HG03039 (cell line): Measurements from ENCODE around the gene GFRA4.
A peak's percentile ranks its signal among the peaks of the same experiment; 100 is the strongest.

Experiments used
- ATAC-seq: cut with Tn5 transposase; IDR thresholded peaks from one replicate; pipeline ENCODE4 v1.9.1; 2021; ENCODE audit warnings: mild to moderate bottlenecking, moderate library complexity; ENCODE audit not compliant: unreplicated experiment

The GFRA4 gene

DNA sequence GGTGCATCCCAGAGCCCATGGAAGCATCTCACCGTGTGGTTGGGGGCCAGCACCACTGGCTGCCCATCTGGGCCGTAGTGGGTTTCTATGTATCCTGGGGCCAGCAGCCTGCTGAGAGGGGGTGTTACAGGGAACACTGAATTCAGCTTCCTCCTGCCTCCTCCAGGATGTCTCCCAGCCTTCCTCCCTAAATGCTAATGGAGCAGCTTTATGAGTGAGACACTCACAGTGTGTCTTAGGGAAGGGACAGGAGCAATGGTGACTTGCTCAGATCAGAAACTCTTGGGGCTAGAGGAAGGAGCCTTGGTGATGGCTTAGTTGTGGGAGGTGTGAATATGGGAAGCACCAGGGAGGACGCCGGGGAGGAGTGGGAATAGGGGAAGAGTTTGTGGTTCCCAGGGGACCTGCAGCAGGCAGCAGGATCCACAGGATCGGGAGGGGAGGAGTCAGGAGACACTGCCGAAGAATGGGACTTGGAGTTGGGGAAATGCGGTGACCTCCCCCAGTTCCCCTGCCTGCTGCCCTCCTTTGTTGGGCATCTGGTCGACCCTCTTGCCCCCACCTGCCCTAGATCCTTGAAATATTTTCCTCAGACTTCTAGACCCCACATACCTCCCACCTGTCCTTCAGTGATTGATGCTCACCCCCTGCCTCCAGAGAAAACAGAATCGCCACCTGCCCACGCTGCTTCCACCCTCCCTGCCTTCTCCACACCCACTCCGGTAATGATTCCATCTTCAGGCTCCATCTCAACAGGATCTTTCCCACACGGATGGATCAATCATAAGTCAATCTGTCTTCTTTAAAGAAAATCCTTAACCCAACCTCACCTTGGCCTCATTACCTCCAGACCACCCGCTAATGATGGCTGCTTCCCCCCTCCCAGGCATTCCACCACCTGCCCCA is 12.0 kb upstream of the GFRA4 start:
- ATAC-seq = no peak

DNA sequence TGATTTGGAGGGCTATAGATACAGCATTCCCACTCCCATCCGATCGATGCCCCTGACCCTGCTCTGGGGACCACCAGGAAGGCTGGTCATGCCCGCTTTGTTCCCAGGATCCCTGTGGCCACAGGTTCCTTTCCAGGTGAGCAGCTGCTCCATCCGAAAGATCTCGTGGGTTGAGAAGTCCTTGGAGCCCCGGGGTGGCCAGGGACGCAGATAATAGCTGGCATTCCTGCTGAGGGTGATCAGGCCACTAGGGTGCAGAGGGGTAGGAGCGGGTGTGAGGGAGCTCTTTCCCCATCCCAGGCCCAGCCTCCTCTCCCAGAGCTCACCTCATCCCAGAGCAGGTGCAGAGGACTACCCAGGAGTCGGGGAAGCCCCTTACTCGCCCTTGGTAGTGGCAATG is 11.2 kb upstream of the GFRA4 start:
- ATAC-seq = no peak

GRCh38 chr20:3673221-3674070 is 10.2 kb upstream of the GFRA4 start:
- ATAC-seq = no peak

- ATAC-seq = no peak
Measured at GRCh38 chr20:3672547-3673171, 9.5 kb upstream of the GFRA4 start.

DNA sequence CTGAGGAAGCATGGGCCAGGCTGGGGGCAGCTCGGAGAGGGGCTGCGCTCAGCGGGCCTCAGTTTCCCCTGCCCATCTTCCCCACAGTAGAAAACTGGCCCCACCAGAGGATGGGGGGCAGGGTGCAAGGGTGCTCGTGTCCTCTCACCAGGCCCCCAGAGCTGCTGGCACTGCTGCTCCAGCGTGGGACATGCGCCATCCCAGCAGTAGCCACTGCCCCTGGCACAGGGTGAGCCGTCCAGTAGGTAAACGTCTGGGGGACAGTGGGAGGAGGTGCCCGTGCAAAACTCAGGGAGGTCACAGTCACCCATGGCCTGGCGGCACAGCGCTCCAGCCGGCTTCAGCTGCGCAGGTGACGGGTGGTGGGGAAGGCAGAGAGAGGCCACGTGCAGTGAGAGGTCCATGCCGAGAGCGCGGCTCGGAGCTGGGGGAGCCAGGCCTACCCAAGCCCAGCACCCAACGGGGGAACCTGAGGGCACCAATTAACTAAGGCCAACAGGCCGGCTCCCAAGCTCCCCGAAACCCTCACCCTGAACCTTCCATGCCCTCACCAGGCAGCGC is 8.9 kb upstream of the GFRA4 start:
- ATAC-seq = no peak

- ATAC-seq = no peak
Measured at GRCh38 chr20:3670945-3671344, 7.7 kb upstream of the GFRA4 start.

GRCh38 chr20:3670511-3670910 is 7.3 kb upstream of the GFRA4 start:
- no peak for ATAC-seq

DNA sequence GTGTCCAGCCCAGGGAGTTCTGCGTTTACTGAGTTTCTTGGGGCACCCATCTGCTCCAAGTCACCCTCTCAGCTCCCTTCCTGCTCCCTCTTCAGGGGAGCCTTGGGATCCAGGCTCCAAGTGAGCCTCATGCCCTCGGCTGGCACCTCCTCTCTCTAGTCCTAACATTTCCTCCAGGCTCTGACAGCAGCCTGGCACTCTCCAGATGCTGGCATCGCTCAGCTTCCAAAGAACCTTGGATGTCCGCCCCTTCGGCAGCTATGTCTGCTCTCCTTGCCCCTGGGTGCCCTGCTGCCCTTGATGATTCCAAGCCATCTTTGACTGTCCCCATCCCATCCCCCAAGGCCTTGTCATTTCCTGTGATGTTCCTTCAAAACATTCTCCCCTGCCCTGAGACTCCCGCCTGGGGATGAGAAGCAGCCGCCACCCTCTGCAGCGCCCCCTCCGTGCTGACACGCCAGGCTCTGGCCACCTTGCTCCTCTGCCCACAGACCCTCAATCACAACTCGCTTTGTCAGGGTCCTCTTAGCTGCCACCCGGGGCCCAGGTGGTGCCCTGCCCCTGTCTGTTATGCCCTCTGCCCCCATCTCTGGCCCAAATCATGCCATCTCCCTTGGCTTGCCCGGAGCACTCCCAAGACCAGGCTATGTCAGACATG is 6.6 kb upstream of the GFRA4 start:
- ATAC-seq = no peak

DNA sequence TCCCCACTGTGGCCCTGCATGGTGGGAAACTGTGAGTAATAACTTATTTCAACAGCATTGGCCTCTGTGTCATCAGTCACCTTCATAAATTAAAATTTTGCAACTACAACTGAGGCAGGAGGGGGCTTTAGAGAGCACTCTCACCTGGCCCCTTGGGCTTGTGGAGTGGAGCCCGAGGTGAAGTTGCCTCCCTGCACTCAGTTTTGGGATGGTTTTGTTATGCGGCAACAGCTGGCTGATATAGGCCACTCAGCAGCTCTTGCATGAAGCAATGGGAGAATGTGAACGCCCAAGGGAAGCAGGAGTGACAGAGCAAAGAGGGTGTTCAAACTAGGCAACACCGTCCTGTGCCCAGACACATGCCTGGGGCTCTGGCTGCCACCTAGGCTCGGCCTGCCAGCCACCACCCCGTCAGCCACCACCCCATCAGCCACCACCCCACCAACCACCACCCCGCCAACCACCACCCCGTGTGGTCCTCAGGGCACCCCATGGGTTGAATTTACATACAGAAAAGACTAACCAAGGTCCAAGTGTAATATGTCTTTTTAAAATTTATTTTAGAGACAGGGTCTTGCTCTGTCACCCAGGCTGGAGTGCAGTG is 4.3 kb upstream of the GFRA4 start:
- ATAC-seq = no peak

GRCh38 chr20:3663858-3664257 is 659 bp upstream of the GFRA4 start:
- ATAC-seq = no peak

DNA sequence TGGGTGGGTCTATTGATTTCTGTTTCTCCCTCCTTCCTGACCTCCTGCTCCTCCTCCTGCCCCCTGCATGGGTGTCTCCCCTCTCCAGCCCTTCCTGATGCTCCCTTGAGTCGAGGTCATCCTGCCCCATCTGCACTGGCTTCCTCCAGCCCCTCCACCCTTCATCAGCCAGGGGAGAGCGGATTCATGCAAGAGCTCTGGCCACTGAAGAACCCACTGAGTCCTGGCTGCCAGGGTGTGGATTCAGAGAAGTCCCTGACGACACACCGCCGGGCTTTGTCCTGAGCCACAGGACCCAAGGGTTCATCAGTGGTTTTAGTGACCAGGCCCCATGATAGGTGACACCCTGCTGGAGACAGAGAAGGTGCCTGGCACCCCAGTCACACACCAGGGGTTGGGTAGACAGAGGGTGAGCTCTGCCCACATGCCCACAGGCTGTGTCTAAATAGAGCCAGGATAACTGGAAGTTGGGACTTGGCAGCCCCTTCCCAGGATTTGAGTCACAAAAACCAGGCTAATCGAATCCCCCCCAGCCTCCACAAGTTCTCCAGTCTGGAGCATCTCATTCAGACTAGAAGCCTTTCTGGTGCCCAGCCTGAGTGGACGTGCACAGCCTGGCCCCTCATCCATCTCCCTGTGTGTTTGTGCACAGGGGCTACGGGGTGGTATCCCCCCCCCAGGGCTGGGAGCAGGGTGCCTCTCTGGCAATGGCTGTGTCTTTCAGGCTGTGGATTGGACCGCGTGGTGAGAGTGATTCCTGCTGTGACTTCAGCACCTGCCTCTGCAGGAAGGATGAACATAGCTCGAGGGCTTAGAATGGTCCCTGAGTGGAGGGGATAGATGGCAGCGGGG is 1.2 kb downstream of the GFRA4 start:
- no peak for ATAC-seq

DNA sequence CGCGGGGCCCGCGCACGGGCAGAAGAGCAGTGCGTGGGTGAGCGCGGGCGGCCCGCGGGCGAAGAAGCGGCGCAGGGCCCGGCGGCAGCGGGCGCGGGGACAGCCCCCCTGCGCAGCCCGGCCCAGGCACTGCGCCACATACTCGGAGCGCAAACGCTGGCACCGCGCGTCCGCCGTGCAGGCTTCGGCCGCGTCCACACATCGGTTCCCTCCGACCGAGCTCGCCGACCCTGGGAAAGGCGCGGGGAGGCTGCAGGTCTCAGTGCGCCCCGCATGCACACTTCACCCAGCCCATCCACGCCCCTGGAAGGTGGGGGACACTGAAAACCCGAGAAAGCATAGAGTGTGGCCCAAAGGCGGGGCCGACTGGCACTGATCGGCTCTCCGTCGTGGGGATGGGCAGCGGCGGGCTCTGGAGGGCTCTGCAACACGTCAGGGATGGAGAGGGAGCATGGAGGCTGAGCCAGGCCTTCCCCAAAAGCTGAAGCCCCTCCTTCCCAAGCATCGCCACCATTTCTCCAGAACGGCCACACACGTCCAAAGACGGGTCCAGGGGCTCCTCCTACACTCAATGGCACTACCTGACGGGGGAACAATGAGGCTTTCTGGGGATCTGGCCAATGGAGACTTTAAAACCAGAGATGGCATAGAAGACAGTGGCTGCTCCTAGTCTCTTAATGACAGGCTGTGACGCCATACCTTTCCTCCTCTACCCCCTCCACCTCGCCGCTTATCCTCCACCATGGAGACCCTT is 2.0 kb downstream of the GFRA4 start:
- no peak for ATAC-seq

DNA sequence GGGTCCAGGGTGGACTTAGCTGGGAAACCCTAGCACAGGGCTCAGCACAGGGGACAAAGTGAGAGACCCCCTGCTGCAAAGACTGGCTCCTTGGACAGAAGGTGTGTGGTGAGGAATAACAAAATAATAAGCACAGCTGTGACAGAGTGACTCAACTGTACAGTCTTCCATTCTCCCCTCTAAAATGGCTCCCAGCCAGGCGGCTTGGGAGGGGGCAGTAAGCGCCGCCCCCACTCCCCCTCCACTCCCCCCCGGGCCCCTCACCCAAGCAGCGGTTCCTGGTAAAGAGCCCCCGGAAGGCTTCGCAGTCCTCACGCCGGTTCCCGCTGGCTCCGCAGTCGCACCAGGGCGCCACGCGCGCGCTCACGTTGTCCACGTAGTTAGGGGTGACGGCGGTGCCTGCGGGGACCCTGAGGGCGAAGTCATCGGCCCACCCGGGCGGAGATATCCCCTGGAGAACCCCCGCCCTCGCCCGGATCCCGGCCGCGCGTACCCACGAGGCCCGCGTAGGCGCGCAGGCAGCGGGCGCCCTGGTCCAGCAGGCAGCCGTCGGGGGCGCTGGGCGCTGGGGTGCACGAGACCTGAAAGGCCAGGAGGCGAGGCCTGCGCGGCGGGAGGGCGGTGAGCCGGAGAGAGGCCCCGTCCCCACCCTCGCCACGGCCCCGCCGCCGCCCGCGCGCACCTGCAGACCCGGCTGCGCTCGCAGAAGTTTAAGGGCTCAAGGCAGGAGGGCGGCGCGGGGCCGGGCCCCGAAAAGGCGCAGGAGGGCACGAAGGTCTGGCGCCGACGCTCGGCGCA is 2.7 kb downstream of the GFRA4 start:
- ATAC-seq = no peak

- ATAC-seq = no peak
Measured at GRCh38 chr20:3659492-3660261, 3.5 kb downstream of the GFRA4 start.

DNA sequence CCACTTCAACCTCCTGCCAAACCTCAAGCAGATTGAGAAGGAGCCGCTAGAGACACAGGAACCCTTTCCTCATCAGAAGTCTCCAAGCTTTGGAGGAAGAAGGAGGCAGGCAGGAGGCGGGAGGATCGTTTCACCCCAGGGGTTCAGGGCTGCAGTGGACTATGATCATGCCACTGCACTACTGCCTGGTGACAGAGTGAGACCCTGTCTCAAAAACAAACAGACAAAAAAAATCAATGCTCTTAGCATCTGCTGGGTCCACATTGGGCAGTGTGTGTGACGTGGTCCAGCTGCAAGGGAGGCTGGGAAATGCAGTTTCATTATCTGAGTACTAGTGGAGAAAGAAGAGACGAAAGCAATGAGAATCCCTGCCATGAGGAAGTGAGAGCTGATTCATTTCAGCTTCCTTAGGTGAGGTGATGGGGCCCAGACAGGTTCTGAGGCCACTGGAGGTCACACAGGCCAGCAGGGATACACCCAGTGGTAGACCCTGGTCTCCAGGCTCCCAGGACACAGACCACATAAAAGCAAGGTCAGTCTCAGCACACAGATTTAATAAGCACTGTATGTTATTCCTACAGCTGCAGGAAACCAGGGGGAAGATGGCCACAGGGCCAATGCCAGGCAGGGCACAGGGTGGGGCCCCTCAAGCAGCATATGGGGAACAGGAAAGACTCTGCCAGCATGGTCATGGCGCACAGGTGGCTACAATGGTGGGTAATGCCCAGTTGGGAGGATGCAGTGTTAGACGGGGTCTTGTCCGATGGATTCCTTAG is 4.3 kb downstream of the GFRA4 start:
- peak; percentile 81 for ATAC-seq

DNA sequence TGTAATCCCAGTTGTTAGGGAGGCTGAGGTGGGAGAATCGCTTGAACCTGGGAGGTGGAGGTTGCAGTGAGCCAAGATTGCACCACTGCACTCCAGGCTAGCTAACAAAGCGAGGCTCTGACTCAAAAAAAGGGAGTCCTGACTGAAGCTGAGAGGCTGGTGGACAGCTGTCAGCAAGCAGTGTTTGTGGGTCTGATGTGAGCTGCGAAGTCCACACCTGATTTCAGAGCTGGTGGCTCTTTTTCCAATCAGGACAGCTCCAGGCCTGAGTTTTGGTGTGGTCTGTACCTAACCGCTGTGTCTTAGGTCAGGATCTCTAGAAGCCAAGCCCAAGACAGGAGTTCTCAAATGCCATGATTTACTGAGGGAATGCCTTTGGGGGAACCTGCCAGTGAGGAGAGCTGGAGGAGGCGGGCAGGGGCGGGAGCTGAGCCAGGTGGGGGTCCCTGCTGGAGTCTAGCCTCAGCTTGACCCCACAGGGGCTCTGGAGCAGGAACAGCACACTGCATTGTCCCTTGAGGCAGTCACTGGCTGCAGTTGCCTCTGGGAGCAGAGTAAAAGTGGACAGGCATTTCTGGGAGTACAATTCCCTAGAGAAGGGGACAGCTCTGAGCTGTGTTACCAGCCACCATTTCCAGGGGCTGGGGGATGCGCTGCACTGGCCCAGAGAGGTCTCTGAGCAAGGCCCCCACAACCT is 5.0 kb downstream of the GFRA4 start:
- no peak for ATAC-seq
